ENCODE results near the gene SYMPK.

Gene SYMPK

GRCh38 chr19:45781214-45782161 lies 81.5 kb downstream of the SYMPK start:
- DNase-seq (ENCODE audit: low spot score): no peak

- DNase-seq (ENCODE audit: low spot score): no peak
Observed at GRCh38 chr19:45780448-45781213, 82.3 kb downstream of the SYMPK start.

- DNase-seq (ENCODE audit: low spot score): no peak
Observed at GRCh38 chr19:45780146-45780447, 82.8 kb downstream of the SYMPK start.

- peak; percentile 94 for DNase-seq (ENCODE audit: low spot score)
Observed at GRCh38 chr19:45779231-45780145, 83.5 kb downstream of the SYMPK start.

GRCh38 chr19:45778010-45778661 lies 84.8 kb downstream of the SYMPK start:
- no peak for DNase-seq (ENCODE audit: low spot score)

- no peak for DNase-seq (ENCODE audit: low spot score)
Observed at GRCh38 chr19:45777395-45777961, 85.5 kb downstream of the SYMPK start.

GRCh38 chr19:45774765-45775164 lies 88.2 kb downstream of the SYMPK start:
- no peak for DNase-seq (ENCODE audit: low spot score)

- no peak for DNase-seq (ENCODE audit: low spot score)
Observed at GRCh38 chr19:45773384-45773783, 89.6 kb downstream of the SYMPK start.

- DNase-seq (ENCODE audit: low spot score): no peak
Observed at GRCh38 chr19:45772912-45773311, 90.0 kb downstream of the SYMPK start.

GRCh38 chr19:45772130-45772840 lies 90.7 kb downstream of the SYMPK start:
- no peak for DNase-seq (ENCODE audit: low spot score)

- DNase-seq (ENCODE audit: low spot score): no peak
Observed at GRCh38 chr19:45771311-45771933, 91.5 kb downstream of the SYMPK start.

- DNase-seq (ENCODE audit: low spot score): peak; percentile 96
Observed at GRCh38 chr19:45770192-45771101, 92.5 kb downstream of the SYMPK start.

- peak; percentile 67 for DNase-seq (ENCODE audit: low spot score)
Observed at GRCh38 chr19:45769821-45770191, 93.1 kb downstream of the SYMPK start.

- DNase-seq (ENCODE audit: low spot score): peak; percentile 98
Observed at GRCh38 chr19:45768984-45769782, 93.8 kb downstream of the SYMPK start, which contains the start of gene SIX5. Gene SIX5, minus strand, starts transcription at chr19:45769252. Its CDS starts 408 bp downstream, at chr19:45768844.

- DNase-seq (ENCODE audit: low spot score): peak; percentile 57
Observed at GRCh38 chr19:45768655-45768983, 94.3 kb downstream of the SYMPK start.

GRCh38 chr19:45767881-45768654 lies 94.9 kb downstream of the SYMPK start:
- DNase-seq (ENCODE audit: low spot score): no peak

GRCh38 chr19:45767410-45767880 lies 95.5 kb downstream of the SYMPK start:
- no peak for DNase-seq (ENCODE audit: low spot score)
